Sigmoid colon (tissue), 4 donors: Measurements from ENCODE around the gene DSCAML1.

Experiments
- CTCF ChIP-seq, 4 experiments: fragments of 450-650 bp in 3 of 4; fragments of 200-600 bp in 1 of 4; IDR thresholded peaks; one replicate each; pipeline ENCODE4 v1.5.1; 2016 to 2019; ENCODE audit warnings: antibody characterized with exemption in 4 of 4, mild to moderate bottlenecking in 3 of 4, moderate library complexity in 2 of 4
- EP300 ChIP-seq, 4 donors: sonication (generic); formaldehyde crosslinking; IDR thresholded peaks; one replicate each; pipeline ENCODE4 v1.6.1; 2017; ENCODE audit warnings: antibody characterized with exemption in 4 of 4
- POLR2AphosphoS5 ChIP-seq, 4 donors: sonication (generic); formaldehyde crosslinking; IDR thresholded peaks; one replicate each; pipeline ENCODE4 v1.6.1; 2017; ENCODE audit warnings: antibody characterized with exemption in 4 of 4

DNA sequence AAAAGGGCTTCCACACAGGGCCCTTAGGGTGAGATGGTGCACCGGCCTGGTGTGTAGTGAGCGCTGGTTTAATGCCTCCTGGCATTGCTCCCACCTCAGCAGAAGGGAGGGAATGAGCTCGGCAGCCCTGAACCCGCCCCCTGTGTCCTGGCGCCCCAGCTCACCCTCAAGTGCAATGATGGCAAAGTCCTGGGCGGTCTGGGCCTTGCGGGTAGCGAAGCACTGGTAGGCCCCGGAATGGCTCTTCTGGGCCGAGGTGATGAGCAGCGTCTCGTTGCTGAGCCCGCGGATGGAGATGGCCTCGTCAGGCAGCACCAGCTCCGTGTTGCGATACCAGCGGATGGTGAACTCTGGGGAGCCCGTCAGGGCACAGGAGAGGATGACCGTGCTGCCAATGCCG lies 276.1 kb downstream of the DSCAML1 start:
- TF ChIP-seq POLR2AphosphoS5 (IDR thresholded peaks at IDR 0.05), result no peak
- no peak for TF ChIP-seq EP300 (IDR thresholded peaks at IDR 0.05)
- no peak for TF ChIP-seq CTCF (IDR thresholded peaks at IDR 0.05)
